NCI-H2107 treated with DMSO at 0.1 percent for 48 hours (cell line): ENCODE data around the gene NOC4L.
A peak's percentile ranks its signal among the peaks of the same experiment; 100 is the strongest.
"Not testable (repeated sequence)": the region's sequence is repeated elsewhere in the genome, so short reads cannot be mapped to it uniquely, and the experiment has no call there.

Source experiments
- DNase-seq: peaks from one replicate; lab custom pipeline; 2025; ENCODE audit not compliant: unreplicated experiment; lab: John Stamatoyannopoulos, UW

NOC4L gene

GRCh38 chr12:132144115-132144809 lies at the start of gene NOC4L, which contains the start of gene DDX51:
NOC4L (plus strand) TSS chr12:132144457; CDS start chr12:132144489, 32 bp downstream.
DDX51 (minus strand) TSS chr12:132144319; CDS start chr12:132144296, 23 bp downstream.
- DNase-seq, result peak; percentile 53

- DNase-seq, result no peak
Observed at GRCh38 chr12:132095520-132096409, 48.5 kb upstream of the NOC4L start.

GRCh38 chr12:132099739-132100138 lies 44.5 kb upstream of the NOC4L start:
- no peak for DNase-seq

DNA sequence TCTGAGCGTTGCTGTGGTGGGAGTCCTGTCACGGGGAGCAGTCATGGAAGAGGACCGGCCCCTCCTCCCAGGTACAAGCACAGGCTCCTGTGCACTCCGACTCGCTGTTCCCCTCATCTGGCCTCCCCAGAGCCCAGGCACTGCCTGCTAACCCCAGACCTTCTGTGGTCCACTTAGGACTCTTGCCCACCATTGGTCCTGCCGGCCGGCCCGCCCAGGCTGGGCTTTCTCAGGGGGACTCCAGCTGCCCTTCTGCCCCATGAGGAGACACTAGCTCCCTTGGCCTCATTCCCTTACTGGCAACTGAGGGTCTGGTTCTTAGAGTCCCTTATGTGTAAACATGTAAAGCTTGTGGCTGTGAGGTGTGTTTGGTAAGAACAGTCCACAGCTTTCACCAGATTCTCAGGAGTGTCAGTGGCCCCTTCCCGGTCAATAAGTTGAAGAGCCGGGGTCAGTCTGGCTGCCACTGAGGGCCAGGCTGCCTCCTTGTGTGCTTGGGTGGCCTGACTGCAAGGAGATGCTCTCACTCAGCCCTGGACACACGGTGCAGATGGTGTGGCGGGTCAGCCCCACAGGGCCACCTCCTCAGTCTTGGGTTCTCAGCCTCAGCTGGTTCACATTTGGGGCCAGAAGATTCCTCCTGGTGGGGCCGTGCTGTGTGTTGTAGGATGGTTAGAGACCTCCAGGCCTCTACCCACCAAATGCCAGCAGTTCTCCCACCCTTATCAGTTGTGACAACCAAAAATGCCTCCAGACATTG lies 43.8 kb upstream of the NOC4L start:
- DNase-seq, result no peak

DNA sequence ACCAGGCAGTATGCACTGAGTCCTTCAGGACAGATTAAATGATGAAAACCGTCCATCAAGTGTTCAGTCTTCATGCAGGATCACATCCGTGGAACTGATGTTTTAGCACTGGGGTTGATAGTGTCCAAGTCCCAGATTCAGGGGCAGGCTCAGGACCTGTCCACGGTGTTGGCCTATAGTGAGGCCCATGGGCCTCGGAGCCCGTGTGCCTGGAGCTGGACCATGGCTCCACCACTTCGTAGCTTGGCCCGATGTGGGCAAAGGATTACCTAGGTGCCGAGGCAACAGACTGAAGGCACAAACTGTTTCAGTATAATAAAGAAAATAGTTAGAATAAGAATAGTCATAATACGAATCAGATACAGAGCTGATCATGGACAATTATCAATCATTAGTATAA lies 42.0 kb upstream of the NOC4L start:
- DNase-seq, result no peak

- not testable (repeated sequence) for DNase-seq
Observed at GRCh38 chr12:132103072-132103471, 41.2 kb upstream of the NOC4L start.

GRCh38 chr12:132103542-132104308 lies 40.5 kb upstream of the NOC4L start:
- DNase-seq, result no peak

DNA sequence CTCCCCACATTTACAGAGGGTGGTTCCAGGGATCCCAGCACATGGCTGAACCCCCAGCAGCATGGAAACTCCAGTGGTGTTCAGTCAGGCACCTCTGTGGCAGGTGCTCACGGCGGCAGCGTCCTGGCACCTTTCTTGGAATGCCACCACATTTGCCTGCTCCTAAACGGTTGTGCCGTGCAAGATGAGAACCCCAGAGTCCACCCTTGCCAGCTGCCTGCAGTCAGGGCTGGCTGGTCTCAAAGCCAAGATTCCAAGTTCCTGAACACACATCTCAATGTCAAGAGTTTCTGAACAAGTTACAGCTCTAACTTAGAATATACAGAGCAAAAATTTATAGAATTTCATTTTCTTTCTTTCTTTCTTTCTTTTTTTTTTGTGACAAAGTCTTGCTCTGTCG lies 38.8 kb upstream of the NOC4L start:
- DNase-seq, result no peak

DNA sequence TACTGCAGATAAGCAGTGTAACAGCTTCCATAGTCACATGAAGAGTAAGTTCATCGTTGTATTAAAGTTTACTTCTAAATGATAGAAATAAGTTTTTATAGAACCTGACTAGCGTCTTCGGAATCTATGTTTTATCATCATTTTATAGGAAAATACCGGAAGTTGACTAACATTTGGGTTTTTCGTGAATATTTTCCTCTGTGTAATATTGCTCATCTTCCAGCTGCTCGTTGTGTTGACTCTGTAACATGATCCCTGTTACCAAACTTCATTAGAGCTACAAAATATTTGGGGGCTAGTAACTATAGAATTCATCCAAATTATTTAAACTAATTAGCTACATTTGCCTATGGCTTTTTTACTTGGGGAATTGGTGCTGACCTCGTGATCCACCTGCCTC lies 37.3 kb upstream of the NOC4L start:
- no peak for DNase-seq

- peak; percentile 36 for DNase-seq
Observed at GRCh38 chr12:132108211-132108832, 35.9 kb upstream of the NOC4L start.

GRCh38 chr12:132109741-132110140 lies 34.5 kb upstream of the NOC4L start:
- DNase-seq, result no peak

DNA sequence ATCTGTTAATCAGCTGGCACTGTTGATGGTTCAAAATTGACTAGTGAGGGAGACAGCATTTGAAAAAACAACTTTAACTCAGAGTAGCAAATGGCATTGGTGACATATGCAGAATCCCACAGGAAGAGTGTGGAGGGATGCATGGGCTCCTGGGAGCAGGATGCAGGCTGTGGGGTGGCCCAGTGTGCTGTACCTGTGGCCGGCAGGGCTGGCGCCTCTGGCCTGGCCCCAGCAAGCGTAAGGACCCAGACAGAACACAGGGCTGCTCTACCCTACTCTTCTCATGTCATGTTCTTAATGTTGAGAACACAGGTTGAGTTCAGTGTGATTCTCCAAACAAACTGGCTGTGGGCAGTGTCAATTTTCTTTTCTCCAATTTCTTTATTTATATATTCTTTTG lies 33.6 kb upstream of the NOC4L start:
- no peak for DNase-seq

DNA sequence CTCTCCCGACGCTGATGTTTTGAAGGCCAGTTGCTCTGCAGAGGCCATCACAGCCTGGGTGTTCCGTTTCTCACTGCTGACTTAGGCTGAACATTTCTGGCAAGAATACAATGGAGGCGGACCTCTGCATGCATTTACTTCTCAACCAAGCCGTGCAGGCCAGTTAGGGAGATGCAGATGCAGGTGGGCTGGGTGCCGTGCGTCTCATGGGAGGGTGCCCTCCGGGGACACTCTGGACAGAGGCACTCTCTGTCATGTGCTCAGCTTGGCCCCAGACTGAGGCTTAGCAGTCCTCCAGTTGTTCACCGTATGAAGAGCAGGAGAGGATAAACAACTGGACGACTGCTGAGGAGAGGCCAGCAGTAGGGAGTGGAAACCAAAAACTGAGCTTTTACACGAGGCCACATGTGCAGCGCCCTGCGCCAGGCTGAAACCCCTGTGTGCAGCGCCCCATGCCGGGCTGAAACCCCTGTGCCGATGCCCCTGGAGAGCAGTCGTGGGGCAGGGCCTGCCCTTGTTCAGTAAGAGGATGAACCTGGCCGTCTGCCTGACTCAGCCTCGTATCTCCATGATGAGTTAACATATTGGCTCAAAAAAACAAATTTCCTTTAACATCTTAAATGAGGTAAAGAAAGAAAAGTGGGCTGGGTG lies 32.5 kb upstream of the NOC4L start:
- no peak for DNase-seq

- DNase-seq, result no peak
Observed at GRCh38 chr12:132114667-132115066, 29.6 kb upstream of the NOC4L start.

DNA sequence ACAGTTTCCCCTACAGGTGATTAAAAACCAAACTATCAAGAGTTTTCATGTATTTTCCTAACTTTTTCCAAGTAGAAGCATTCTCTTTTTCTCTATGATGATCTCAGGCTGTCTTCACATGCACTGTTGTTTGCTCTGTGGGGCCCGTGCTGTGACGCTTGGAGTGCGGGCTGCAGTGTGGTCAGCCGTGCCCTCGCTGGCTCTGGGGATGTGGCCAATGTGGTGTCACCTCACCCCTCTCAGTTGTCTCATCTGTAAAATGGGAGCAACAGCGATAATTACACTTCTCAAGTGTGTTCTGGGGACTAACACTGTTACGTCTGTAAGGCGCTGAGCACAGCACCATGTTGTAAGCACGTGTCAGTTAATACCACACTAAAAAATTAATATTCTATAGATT lies 28.8 kb upstream of the NOC4L start:
- DNase-seq, result no peak

GRCh38 chr12:132116709-132117557 lies 27.3 kb upstream of the NOC4L start:
- DNase-seq, result no peak

DNA sequence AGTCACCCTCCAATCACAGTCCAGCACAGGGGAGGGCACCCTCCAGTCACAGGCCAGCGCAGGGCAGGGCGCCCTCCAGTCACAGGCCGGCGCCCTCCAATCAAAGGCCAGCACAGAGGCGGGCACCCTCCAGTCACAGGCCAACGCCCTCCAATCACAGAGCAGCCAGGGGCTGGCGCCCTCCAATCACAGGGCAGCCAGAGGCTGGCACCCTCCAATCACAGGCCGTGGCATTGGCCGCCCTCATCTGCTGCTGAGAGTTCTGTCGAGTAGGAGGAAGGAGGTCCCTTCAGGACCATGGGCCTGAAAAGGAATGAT lies 26.7 kb upstream of the NOC4L start:
- DNase-seq, result no peak

DNA sequence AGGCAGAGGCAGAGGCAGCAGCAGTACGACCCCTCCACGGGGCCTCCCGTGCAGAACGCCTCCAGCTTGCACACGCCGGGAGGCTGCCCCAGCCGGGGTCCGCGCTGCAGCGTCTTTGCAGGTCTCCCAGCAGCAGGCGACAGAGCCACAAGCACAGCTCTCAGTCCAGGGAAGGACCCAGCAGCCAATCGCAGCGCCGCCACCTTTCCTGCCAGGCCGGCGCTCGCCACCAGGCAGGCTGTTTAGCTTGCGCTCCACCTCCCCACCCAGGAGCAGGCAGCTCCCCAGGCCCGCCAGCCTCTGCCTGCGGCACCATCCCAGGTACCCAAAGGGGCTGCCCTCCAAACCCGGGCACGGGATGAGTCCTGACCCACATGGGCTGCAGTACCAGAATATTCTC lies 25.4 kb upstream of the NOC4L start:
- DNase-seq, result no peak

- no peak for DNase-seq
Observed at GRCh38 chr12:132121283-132121682, 23.0 kb upstream of the NOC4L start.
